Kidney (tissue), 14 donors: Measurements from ENCODE around the gene HECTD2. TPM values are rescaled to one million over a fixed set of nuclear protein-coding genes. Genes with fewer than 3 reads are reported as not detected.
"Not testable (repeated sequence)": the region's sequence is repeated elsewhere in the genome, so short reads cannot be mapped to it uniquely, and the experiment has no call there.

Source experiments
- DNase-seq, 5 donors: peaks; one replicate each; pipeline ENCODE4 v3.0.0-alpha.2; 2013 to 2020
- FAIRE-seq: peaks from 2 replicates; lab custom pipeline; 2012; peaks lifted over from hg19 to GRCh38; lab: Jason Lieb, UNC
- H3K27ac ChIP-seq, 2 donors: one replicate each; pipeline ENCODE4 v1.7.0; 2013; ENCODE audit warnings: low read depth in 2 of 2, low read length in 2 of 2, inconsistent platforms in 1 of 2
- H3K27me3 ChIP-seq: one replicate; pipeline ENCODE4 v1.7.1; 2013; ENCODE audit warnings: low read length, inconsistent platforms; ENCODE audit not compliant: control insufficient read depth, insufficient read depth
- H3K36me3 ChIP-seq, 3 donors: one replicate each; pipeline versions ENCODE4 v1.7.0 to v1.7.1; 2013; ENCODE audit warnings: low read length in 3 of 3, control low read depth in 1 of 3, inconsistent platforms in 1 of 3; ENCODE audit not compliant: insufficient read depth in 3 of 3, control insufficient read depth in 2 of 3
- H3K4me1 ChIP-seq, 3 donors: one replicate each; pipeline versions ENCODE4 v1.7.0 to v1.7.1; 2013; ENCODE audit warnings: low read length in 3 of 3, inconsistent platforms in 1 of 3, low read depth in 1 of 3; ENCODE audit not compliant: control insufficient read depth in 2 of 3, insufficient read depth in 2 of 3
- H3K4me3 ChIP-seq, 3 donors: one replicate each; pipeline versions ENCODE4 v1.7.0 to v1.8.1; 2013; ENCODE audit warnings: low read length in 3 of 3, control low read depth in 1 of 3, inconsistent platforms in 1 of 3
- H3K9ac ChIP-seq, 3 donors: one replicate each; pipeline versions ENCODE4 v1.7.0 to v1.7.1; 2013; ENCODE audit warnings: low read length in 3 of 3, control low read depth in 1 of 3, inconsistent platforms in 1 of 3
- H3K9me3 ChIP-seq, 3 donors: one replicate each; pipeline versions ENCODE4 v1.7.0 to v1.7.1; 2013; ENCODE audit warnings: low read length in 3 of 3, control low read depth in 1 of 3, inconsistent platforms in 1 of 3; ENCODE audit not compliant: control insufficient read depth in 2 of 3, insufficient read depth in 1 of 3
- intact Hi-C: fragments of 100-400 bp; cut with DNase I; formaldehyde crosslinking; loops from one replicate; pipeline ENCODE4 v1.11.1; 2022
- polyA plus RNA-seq: library from polyadenylated mRNA; stranded (reverse); fragments of 350-450 nt; fragmentation: Illumina TruSeq; extraction: RNeasy Lipid Tissue Mini Kit (QIAGEN cat#74804); gene quantifications from one replicate; pipeline ENCODE4 v1.2.3, GENCODE V29; 2014; ENCODE audit warnings: low read depth, low replicate concordance; ENCODE audit not compliant: insufficient read depth
- total RNA-seq: library from RNA; stranded (reverse); fragmentation: NEBNext Ultra II Directional; extraction: Animal tissue kit (Norgen Biotek cat#: 25700); gene quantifications from one replicate; pipeline ENCODE4 v1.2.1, GENCODE V29; 2021
- TF ChIP-seq, protein P1 (sequence below): IDR thresholded peaks from 3 replicates; pipeline ENCODE4 v1.5.1; 2012; ENCODE audit warnings: mild to moderate bottlenecking, moderate library complexity, borderline replicate concordance; ENCODE audit not compliant: insufficient read depth; ENCODE audit errors: extremely low read depth
- donor health status: control.
- donor health status: control.
- donor health status: control.
- donor health status: control.
- donor health status: control.
- donor health status: DM: yes; HTN: yes; CAD: no.
- donor health status: Normal renal cell carcinoma (clear cell type).

The HECTD2 gene
- total and polyA plus RNA-seq, 2 donors from 2014 or later, result 4.5 to 12.2 TPM

DNA sequence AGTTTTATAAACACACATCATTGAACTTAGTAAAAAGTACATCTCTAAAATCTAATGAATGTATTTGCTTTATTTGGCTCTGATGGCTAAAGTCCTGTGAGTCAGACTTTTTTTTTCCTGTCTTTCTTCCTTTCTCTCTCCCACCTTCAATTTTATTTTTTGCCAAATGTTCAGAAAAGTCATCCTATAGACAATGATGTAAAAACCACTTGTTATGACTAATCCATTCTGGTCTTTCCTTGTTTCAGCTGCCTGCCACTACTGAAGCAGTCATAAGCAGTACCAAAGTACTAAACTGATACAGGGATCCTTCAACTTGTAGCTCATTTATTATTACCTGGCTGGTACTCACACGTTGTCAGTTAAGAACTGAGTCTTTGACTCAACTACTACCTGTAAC is 23.9 kb downstream of the HECTD2 start:
- intact Hi-C loops, result no loop called here

DNA sequence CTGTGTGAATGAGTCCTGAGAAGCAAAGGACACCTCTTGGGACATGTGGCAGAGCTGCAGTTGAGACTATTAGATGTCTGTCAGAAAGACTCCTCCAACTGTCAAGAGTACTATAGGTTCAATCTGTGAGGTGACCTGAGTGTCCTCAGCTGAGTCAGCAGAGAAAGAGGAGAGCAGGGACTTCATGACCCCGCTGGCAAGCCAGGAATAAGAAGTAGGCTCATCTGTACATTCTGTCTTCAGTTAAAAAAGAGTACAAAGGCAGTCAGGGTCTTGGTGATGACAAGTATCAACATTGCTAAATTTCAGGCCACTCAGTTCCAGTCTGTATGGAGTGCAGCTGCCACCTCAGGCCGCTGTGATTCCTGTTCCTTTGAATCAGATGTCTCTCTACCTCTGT is 25.1 kb downstream of the HECTD2 start:
- no peak for FAIRE-seq
- Histone ChIP-seq H3K9me3 (no peaks in the 10 kb centered on the region), H3K27ac (no peak overlapping the region), H3K27me3 (no peaks in the 10 kb centered on the region), H3K36me3 (peaks cover 0 to 5% (median 4%) of the 10 kb centered on the region in 3 donors), H3K4me1 (peaks cover 0 to 3% (median 0%) of the 10 kb centered on the region in 3 donors), H3K4me3 (no peak overlapping the region), H3K9ac (no peak overlapping the region)
- TF ChIP-seq, protein P1, sequence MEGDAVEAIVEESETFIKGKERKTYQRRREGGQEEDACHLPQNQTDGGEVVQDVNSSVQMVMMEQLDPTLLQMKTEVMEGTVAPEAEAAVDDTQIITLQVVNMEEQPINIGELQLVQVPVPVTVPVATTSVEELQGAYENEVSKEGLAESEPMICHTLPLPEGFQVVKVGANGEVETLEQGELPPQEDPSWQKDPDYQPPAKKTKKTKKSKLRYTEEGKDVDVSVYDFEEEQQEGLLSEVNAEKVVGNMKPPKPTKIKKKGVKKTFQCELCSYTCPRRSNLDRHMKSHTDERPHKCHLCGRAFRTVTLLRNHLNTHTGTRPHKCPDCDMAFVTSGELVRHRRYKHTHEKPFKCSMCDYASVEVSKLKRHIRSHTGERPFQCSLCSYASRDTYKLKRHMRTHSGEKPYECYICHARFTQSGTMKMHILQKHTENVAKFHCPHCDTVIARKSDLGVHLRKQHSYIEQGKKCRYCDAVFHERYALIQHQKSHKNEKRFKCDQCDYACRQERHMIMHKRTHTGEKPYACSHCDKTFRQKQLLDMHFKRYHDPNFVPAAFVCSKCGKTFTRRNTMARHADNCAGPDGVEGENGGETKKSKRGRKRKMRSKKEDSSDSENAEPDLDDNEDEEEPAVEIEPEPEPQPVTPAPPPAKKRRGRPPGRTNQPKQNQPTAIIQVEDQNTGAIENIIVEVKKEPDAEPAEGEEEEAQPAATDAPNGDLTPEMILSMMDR, result no peak
- DNase-seq, result no peak
- intact Hi-C loops, result no loop called here

More for the DNA sequence above, 23.9 kb downstream of the HECTD2 start:
- DNase-seq (no peak), FAIRE-seq (no peak)
- Histone ChIP-seq H3K27me3 (no peaks in the 10 kb centered on the region), H3K27ac (no peak overlapping the region), H3K9ac (no peak overlapping the region), H3K36me3 (peaks cover 0 to 5% (median 4%) of the 10 kb centered on the region in 3 donors), H3K4me1 (peaks cover 0 to 3% (median 0%) of the 10 kb centered on the region in 3 donors), H3K4me3 (no peak overlapping the region), H3K9me3 (no peaks in the 10 kb centered on the region)
- TF ChIP-seq, protein P1, result no peak

DNA sequence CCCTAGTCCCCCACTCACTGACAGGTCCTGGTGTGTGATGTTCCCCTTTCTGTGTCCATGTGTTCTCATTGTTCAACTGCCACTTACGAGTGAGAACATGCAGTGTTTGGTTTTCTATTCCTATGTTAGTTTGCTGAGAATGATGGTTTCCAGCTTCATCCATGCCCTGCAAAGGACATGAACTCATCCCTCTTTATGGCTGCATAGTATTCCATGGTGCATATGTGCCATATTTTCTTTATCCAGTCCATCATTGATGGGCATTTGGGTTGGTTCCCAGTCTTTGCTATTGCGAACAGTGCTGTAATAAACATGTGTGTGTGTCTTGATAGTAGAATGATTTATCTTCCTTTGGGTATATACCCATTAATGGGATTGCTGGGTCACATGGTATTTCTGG is 28.1 kb downstream of the HECTD2 start:
- H3K27ac ChIP-seq, H3K4me3 ChIP-seq, H3K9ac ChIP-seq, H3K27me3 ChIP-seq, FAIRE-seq, H3K9me3 ChIP-seq, H3K4me1 ChIP-seq, DNase-seq, H3K36me3 ChIP-seq, intact Hi-C loops: not testable (repeated sequence)

DNA sequence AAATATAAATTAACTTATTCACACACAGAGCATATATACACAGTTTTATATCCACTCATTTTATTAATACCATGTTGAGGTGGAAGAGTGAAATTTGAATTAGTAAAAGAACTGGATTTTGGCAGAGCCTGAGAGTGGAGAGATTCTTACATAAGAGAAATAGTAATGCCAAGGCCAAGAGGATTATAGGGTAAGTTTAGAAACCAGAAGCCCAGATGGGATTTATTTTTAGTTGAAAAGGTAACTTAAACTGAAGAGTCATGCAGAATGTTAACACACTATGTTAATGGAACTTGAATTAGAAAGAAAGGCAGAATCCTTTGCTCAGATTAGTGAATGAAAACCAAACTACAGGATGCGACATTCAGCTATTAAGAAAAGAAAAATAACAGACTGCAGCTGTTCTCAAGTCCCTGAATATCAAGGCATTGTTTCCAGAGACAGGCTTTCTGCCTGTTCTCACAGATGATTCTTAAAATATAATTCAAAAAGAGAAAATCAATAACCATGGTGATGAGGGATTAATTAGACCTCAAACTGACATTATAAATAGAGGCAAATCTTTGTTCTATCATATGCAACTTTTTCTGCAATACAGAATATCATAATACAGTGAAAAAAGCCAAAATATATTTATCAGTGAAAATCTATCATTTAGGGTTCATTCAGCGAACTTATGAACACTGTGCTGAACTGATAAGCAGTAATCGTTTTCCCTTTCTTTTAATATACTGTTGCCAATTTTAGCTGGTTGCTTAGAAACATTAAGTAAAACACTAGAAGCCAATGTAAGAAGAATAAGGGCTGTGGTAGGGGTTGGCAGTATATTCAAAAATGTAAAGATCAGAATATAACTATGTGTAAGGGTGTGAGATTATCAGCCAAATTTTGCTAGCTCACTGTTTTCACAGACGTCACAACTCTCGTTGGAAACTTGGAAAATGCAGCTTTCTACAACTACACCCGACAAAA is 34.4 kb downstream of the HECTD2 start:
- Histone ChIP-seq H3K9me3 (no peaks in the 10 kb centered on the region), H3K4me1 (no peaks in the 10 kb centered on the region), H3K9ac (no peak overlapping the region), H3K36me3 (no peaks in the 10 kb centered on the region), H3K4me3 (no peak overlapping the region), H3K27me3 (no peaks in the 10 kb centered on the region), H3K27ac (no peak overlapping the region)
- FAIRE-seq (no peak), DNase-seq (no peak)
- intact Hi-C loops, result no loop called here
- TF ChIP-seq, protein P1, result no peak
